HL-60/S4 treated with phorbol 12-myristate 13-acetate at 8.2 ng/mL for 4 days and 3 days (cell line): Measurements from ENCODE around the gene ZMYM4.

Experiments used
- in situ Hi-C: fragments of 300-500 bp; cut with MboI; formaldehyde crosslinking; loops from 2 replicates; pipeline ENCODE4 v1.15.0; 2022; ENCODE audit warnings: low sequenced_read_pairs

Gene ZMYM4

GRCh38 chr1:35394386-35394785 is 125.9 kb downstream of the ZMYM4 start:
- in situ Hi-C loops = no loop called here

- in situ Hi-C loops = no loop called here
Measured at GRCh38 chr1:35398739-35399138, 130.2 kb downstream of the ZMYM4 start.

GRCh38 chr1:35401049-35401448 is 132.5 kb downstream of the ZMYM4 start:
- in situ Hi-C loops = no loop called here

GRCh38 chr1:35406103-35406502 is 137.6 kb downstream of the ZMYM4 start:
- in situ Hi-C loops = no loop called here

- in situ Hi-C loops = no loop called here
Measured at GRCh38 chr1:35407743-35408142, 139.2 kb downstream of the ZMYM4 start.

GRCh38 chr1:35408925-35409324 is 140.4 kb downstream of the ZMYM4 start:
- in situ Hi-C loops = no loop called here

GRCh38 chr1:35426097-35426586 is 157.6 kb downstream of the ZMYM4 start:
- in situ Hi-C loops = no loop called here

GRCh38 chr1:35428360-35428759 is 159.9 kb downstream of the ZMYM4 start:
- in situ Hi-C loops = no loop called here

GRCh38 chr1:35430762-35431161 is 162.3 kb downstream of the ZMYM4 start:
- in situ Hi-C loops = no loop called here

GRCh38 chr1:35431173-35431599 is 162.7 kb downstream of the ZMYM4 start:
- in situ Hi-C loops = no loop called here

GRCh38 chr1:35432231-35432630 is 163.7 kb downstream of the ZMYM4 start:
- in situ Hi-C loops = no loop called here

GRCh38 chr1:35433714-35434113 is 165.2 kb downstream of the ZMYM4 start:
- in situ Hi-C loops = no loop called here

- in situ Hi-C loops = no loop called here
Measured at GRCh38 chr1:35434703-35435102, 166.2 kb downstream of the ZMYM4 start.

GRCh38 chr1:35436078-35436477 is 167.6 kb downstream of the ZMYM4 start:
- in situ Hi-C loops = no loop called here

GRCh38 chr1:35437200-35437599 is 168.7 kb downstream of the ZMYM4 start:
- in situ Hi-C loops = no loop called here

GRCh38 chr1:35439626-35440025 is 171.1 kb downstream of the ZMYM4 start:
- in situ Hi-C loops = no loop called here

GRCh38 chr1:35441926-35442579 is 173.5 kb downstream of the ZMYM4 start:
- in situ Hi-C loops = no loop called here

GRCh38 chr1:35442734-35443133 is 174.2 kb downstream of the ZMYM4 start:
- in situ Hi-C loops = no loop called here

GRCh38 chr1:35443768-35444518 is 175.4 kb downstream of the ZMYM4 start:
- in situ Hi-C loops = no loop called here

- in situ Hi-C loops = no loop called here
Measured at GRCh38 chr1:35444519-35444774, 175.9 kb downstream of the ZMYM4 start.

GRCh38 chr1:35447278-35447677 is 178.8 kb downstream of the ZMYM4 start:
- in situ Hi-C loops = no loop called here

- in situ Hi-C loops = no loop called here
Measured at GRCh38 chr1:35448344-35448801, 179.9 kb downstream of the ZMYM4 start.
